Body of pancreas (tissue), 4 donors: ENCODE measurements around the gene SCAF4. TPM values are rescaled to one million over a fixed set of nuclear protein-coding genes. Genes with fewer than 3 reads are reported as not detected.

Experiments used
- ATAC-seq: fragments of 150-250 bp; one replicate; pipeline ENCODE4 v1.9.1; 2016
- DNase-seq, 4 donors: peaks; one replicate each; pipeline ENCODE4 v3.0.0-alpha.2; 2019
- H3K27ac ChIP-seq, 4 donors: fragments of 200-600 bp; sonication (generic); 1 replicate in 3 of 4; 2 replicates in 1 of 4; pipeline versions ENCODE4 v1.5.1 to v1.6.1; 2016 to 2019; ENCODE audit warnings: mild to moderate bottlenecking in 1 of 4, mixed read lengths in 1 of 4, moderate library complexity in 1 of 4
- H3K27me3 ChIP-seq, 2 donors: fragments of 200-600 bp; sonication (generic); one replicate each; pipeline ENCODE4 v1.6.0; 2016; ENCODE audit warnings: mild to moderate bottlenecking in 1 of 2
- H3K36me3 ChIP-seq, 2 donors: fragments of 200-600 bp; sonication (generic); replicated peaks in 1 of 2; 2 replicates each; pipeline ENCODE4 v1.5.1; 2016; ENCODE audit warnings: low read depth in 2 of 2; ENCODE audit not compliant: insufficient read depth in 1 of 2
- H3K4me1 ChIP-seq: fragments of 200-600 bp; sonication (generic); one replicate; pipeline ENCODE4 v1.6.0; 2016
- H3K4me3 ChIP-seq, 2 donors: fragments of 200-600 bp; sonication (generic); 1 replicate in 1 of 2; 2 replicates in 1 of 2; pipeline ENCODE4 v1.5.1; 2016 to 2019
- H3K9me3 ChIP-seq, 3 donors: fragments of 200-600 bp; sonication (generic); 1 replicate in 2 of 3; 2 replicates in 1 of 3; pipeline ENCODE4 v1.5.1; 2016
- POLR2A ChIP-seq, 3 donors: fragments of 450-650 bp; IDR thresholded peaks; one replicate each; pipeline ENCODE4 v1.6.1; 2016; ENCODE audit warnings: antibody characterized with exemption in 3 of 3, mild to moderate bottlenecking in 2 of 3
- WGBS, 2 donors: methylation state at CpG; one replicate each; pipeline ENCODE4 v1.1.5; 2017; 5-methylcytosine and 5-hydroxymethylcytosine counted together
- intact Hi-C: fragments of 100-400 bp; cut with DNase I; formaldehyde crosslinking; loops from one replicate; pipeline ENCODE4 v1.15.1; 2023
- total RNA-seq, 2 donors: library from RNA; depleted of rRNA; stranded (reverse); fragments of >200 nt; gene quantifications; one replicate each; pipeline ENCODE4 v1.1.0, GENCODE V29; 2016
- TF ChIP-seq, protein P1 (sequence below), 7 experiments: fragments of 450-650 bp in 4 of 7; fragments of 200-600 bp in 3 of 7; sonication (generic) in 3 of 7; IDR thresholded peaks; one replicate each; pipeline ENCODE4 v1.5.1; 2016 to 2019; ENCODE audit warnings: antibody characterized with exemption in 7 of 7

Gene SCAF4
- total RNA-seq, 2 donors from 2014 or later: 9.2 to 11.4 TPM

DNA sequence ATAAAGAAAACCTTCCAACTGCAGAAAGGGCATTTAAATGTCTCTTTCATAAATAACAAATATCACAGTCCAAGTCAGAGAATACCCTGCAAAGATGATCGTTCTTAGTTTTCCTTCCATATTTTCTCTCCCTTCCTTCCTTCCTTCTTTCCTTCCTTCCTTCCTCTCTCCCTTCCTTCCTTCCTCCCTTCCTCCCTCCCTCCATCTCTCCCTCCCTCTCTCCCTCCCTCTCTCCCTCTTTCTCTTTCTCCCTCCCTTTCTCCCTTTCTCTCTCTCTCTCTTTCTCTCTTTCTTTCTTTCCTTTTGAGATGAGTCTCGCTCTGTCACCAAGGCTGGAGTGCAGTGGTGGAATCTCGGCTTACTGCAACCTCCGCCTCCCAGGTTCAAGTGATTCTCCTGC, 29.0 kb upstream of the SCAF4 start:
- no peak overlapping the region for H3K4me3 ChIP-seq
- no peaks in the 10 kb centered on the region for H3K36me3 ChIP-seq
- no peaks in the 10 kb centered on the region for H3K27me3 ChIP-seq
- ATAC-seq (no peak), DNase-seq (no peak)
- intact Hi-C loops: no loop called here
- H3K27ac ChIP-seq: no peak overlapping the region
- TF ChIP-seq POLR2A (IDR thresholded peaks at IDR 0.05): no peak
- TF ChIP-seq, protein P1, sequence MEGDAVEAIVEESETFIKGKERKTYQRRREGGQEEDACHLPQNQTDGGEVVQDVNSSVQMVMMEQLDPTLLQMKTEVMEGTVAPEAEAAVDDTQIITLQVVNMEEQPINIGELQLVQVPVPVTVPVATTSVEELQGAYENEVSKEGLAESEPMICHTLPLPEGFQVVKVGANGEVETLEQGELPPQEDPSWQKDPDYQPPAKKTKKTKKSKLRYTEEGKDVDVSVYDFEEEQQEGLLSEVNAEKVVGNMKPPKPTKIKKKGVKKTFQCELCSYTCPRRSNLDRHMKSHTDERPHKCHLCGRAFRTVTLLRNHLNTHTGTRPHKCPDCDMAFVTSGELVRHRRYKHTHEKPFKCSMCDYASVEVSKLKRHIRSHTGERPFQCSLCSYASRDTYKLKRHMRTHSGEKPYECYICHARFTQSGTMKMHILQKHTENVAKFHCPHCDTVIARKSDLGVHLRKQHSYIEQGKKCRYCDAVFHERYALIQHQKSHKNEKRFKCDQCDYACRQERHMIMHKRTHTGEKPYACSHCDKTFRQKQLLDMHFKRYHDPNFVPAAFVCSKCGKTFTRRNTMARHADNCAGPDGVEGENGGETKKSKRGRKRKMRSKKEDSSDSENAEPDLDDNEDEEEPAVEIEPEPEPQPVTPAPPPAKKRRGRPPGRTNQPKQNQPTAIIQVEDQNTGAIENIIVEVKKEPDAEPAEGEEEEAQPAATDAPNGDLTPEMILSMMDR (IDR thresholded peaks at IDR 0.05): no peak
- no peaks in the 10 kb centered on the region for H3K9me3 ChIP-seq
- WGBS, 2 donors: 72 to 84% methylated on average over 4 of the region's 4 CpGs
- H3K4me1 ChIP-seq: no peaks in the 10 kb centered on the region

- DNase-seq (no peak), ATAC-seq (no peak)
- H3K27ac ChIP-seq: no peak overlapping the region
- no peaks in the 10 kb centered on the region for H3K9me3 ChIP-seq
- TF ChIP-seq, protein P1 (IDR thresholded peaks at IDR 0.05): no peak
- no peak for TF ChIP-seq POLR2A (IDR thresholded peaks at IDR 0.05)
- no peaks in the 10 kb centered on the region for H3K36me3 ChIP-seq
- no peak overlapping the region for H3K4me3 ChIP-seq
- no peaks in the 10 kb centered on the region for H3K4me1 ChIP-seq
- H3K27me3 ChIP-seq: no peaks in the 10 kb centered on the region
- intact Hi-C loops: no loop called here
- 59 to 69% methylated on average over 1 of the region's 1 CpG for WGBS, 2 donors
These were observed 24.9 kb upstream of the SCAF4 start for GRCh38 chr21:31756787-31757186.

GRCh38 chr21:31755027-31755426, 23.1 kb upstream of the SCAF4 start:
- Histone ChIP-seq H3K36me3 (no peaks in the 10 kb centered on the region), H3K4me3 (no peak overlapping the region), H3K9me3 (no peaks in the 10 kb centered on the region), H3K4me1 (no peaks in the 10 kb centered on the region), H3K27me3 (no peaks in the 10 kb centered on the region), H3K27ac (no peak overlapping the region)
- 84 to 86% methylated on average over 6 of the region's 6 CpGs for WGBS, 2 donors
- no peak for DNase-seq
- intact Hi-C loops: no loop called here
- no peak for ATAC-seq
- TF ChIP-seq POLR2A (IDR thresholded peaks at IDR 0.05): no peak
- TF ChIP-seq, protein P1 (IDR thresholded peaks at IDR 0.05): no peak

GRCh38 chr21:31754708-31754960, 22.7 kb upstream of the SCAF4 start:
- H3K27me3 ChIP-seq: no peaks in the 10 kb centered on the region
- H3K4me1 ChIP-seq: no peaks in the 10 kb centered on the region
- no peak for TF ChIP-seq POLR2A (IDR thresholded peaks at IDR 0.05)
- no peaks in the 10 kb centered on the region for H3K36me3 ChIP-seq
- no peak overlapping the region for H3K27ac ChIP-seq
- 94 to 100% methylated on average over 1 of the region's 1 CpG for WGBS, 2 donors
- intact Hi-C loops: no loop called here
- no peaks in the 10 kb centered on the region for H3K9me3 ChIP-seq
- no peak for DNase-seq
- no peak overlapping the region for H3K4me3 ChIP-seq
- ATAC-seq: no peak

DNA sequence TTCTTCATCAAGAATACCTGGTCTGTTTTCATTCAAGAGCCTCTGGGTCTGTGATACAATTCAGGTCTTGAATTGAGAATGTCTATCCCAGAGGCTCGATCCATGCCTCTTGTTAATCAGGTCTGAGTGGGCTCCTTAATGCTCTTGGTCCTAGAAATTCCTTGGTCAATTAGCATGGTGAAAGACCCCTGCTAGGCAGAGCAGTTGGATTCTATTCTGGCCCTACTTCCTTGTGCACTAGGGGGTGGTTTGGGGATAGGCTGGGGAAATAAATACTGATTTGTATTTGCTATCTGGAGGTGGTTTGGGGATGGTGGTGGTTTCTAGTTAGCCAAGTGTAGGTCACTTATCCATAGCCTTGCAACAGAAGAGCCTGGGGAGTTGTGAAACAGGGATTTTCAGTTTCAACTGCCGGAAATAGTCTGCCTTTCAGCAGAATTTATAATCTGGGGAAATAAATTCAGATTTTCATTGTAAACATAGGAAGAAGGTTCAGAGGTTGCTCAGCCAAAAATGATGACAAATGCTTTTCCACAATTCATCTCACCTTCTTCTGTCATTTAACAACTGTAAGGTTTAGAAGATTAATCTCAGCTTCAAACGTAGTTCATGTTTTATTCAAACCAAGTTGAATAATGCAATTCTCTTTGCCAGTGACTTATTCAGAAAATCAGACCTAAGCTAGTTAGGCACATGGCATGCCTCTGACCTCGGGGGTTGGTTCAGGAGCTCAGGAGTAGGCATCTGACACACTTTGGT, 22.2 kb upstream of the SCAF4 start:
- Histone ChIP-seq H3K4me1 (no peaks in the 10 kb centered on the region), H3K4me3 (no peak overlapping the region), H3K36me3 (no peaks in the 10 kb centered on the region), H3K27ac (no peak overlapping the region), H3K9me3 (no peaks in the 10 kb centered on the region), H3K27me3 (no peaks in the 10 kb centered on the region)
- no peak for TF ChIP-seq POLR2A (IDR thresholded peaks at IDR 0.05)
- TF ChIP-seq, protein P1 (IDR thresholded peaks at IDR 0.05): no peak
- no peak for DNase-seq
- ATAC-seq: no peak
- 63 to 78% methylated on average over 4 of the region's 4 CpGs for WGBS, 2 donors
- intact Hi-C loops: no loop called here
